ENCODE results near the gene SETX.

Gene SETX

GRCh38 chr9:132351404-132352045, 3.3 kb downstream of the SETX start:
- DNase-seq, result no peak

- DNase-seq, result no peak
Measured at GRCh38 chr9:132350861-132351315, 3.9 kb downstream of the SETX start.

- DNase-seq, result no peak
Measured at GRCh38 chr9:132348676-132349075, 6.1 kb downstream of the SETX start.

- DNase-seq, result no peak
Measured at GRCh38 chr9:132346177-132346576, 8.6 kb downstream of the SETX start.

- no peak for DNase-seq
Measured at GRCh38 chr9:132341177-132341840, 13.5 kb downstream of the SETX start.

- DNase-seq, result no peak
Measured at GRCh38 chr9:132334364-132334763, 20.4 kb downstream of the SETX start.

- no peak for DNase-seq
Measured at GRCh38 chr9:132333556-132333955, 21.2 kb downstream of the SETX start.

- no peak for DNase-seq
Measured at GRCh38 chr9:132328580-132328979, 26.2 kb downstream of the SETX start.

GRCh38 chr9:132327537-132327936, 27.2 kb downstream of the SETX start:
- DNase-seq, result no peak

GRCh38 chr9:132324425-132324824, 30.4 kb downstream of the SETX start:
- DNase-seq, result no peak

GRCh38 chr9:132319421-132320110, 35.2 kb downstream of the SETX start:
- DNase-seq, result no peak

GRCh38 chr9:132312873-132313272, 41.9 kb downstream of the SETX start:
- no peak for DNase-seq

GRCh38 chr9:132312426-132312825, 42.4 kb downstream of the SETX start:
- no peak for DNase-seq

- no peak for DNase-seq
Measured at GRCh38 chr9:132311978-132312377, 42.8 kb downstream of the SETX start.

GRCh38 chr9:132309056-132309455, 45.7 kb downstream of the SETX start:
- no peak for DNase-seq

- no peak for DNase-seq
Measured at GRCh38 chr9:132301521-132301920, 53.3 kb downstream of the SETX start.

GRCh38 chr9:132299221-132299620, 55.6 kb downstream of the SETX start:
- no peak for DNase-seq

- DNase-seq, result no peak
Measured at GRCh38 chr9:132295181-132295580, 59.6 kb downstream of the SETX start.

- no peak for DNase-seq
Measured at GRCh38 chr9:132293145-132293721, 61.6 kb downstream of the SETX start.

- no peak for DNase-seq
Measured at GRCh38 chr9:132288966-132289365, 65.8 kb downstream of the SETX start.

GRCh38 chr9:132288361-132288760, 66.4 kb downstream of the SETX start:
- no peak for DNase-seq

- no peak for DNase-seq
Measured at GRCh38 chr9:132287256-132287760, 67.5 kb downstream of the SETX start.

- DNase-seq, result no peak
Measured at GRCh38 chr9:132283863-132284262, 70.9 kb downstream of the SETX start.

GRCh38 chr9:132283165-132283564, 71.6 kb downstream of the SETX start:
- no peak for DNase-seq

All from activated T-cell treated with anti-CD3 and anti-CD28 coated beads for 4 hours (primary cell).